HepG2 (cell line): ENCODE data around the gene TNFRSF13B.

Experiments
- ARNT ChIP-seq: fragments of 450-650 bp; IDR thresholded peaks from 2 replicates; pipeline ENCODE4 v1.6.1; 2017
- ATF3 ChIP-seq: sonication (generic); formaldehyde crosslinking; IDR thresholded peaks from 2 replicates; pipeline ENCODE4 v1.4.0; 2020; ENCODE audit warnings: missing genetic modification reagents
- CHD4 ChIP-seq: fragments of 200-600 bp; sonication (generic); IDR thresholded peaks from 2 replicates; pipeline ENCODE4 v1.7.0; 2017; ENCODE audit warnings: mild to moderate bottlenecking, low read length, borderline replicate concordance
- CREB1 ChIP-seq, 2 experiments: fragments of 450-650 bp in 1 of 2; IDR thresholded peaks; 2 replicates each; pipeline ENCODE4 v1.6.1; 2016 to 2017; ENCODE audit warnings: control low read depth in 1 of 2, mild to moderate bottlenecking in 1 of 2, missing compliant biosample characterization in 1 of 2, missing genetic modification characterization in 1 of 2
- KDM5A ChIP-seq: fragments of 200-600 bp; sonication (generic); IDR thresholded peaks from 2 replicates; pipeline ENCODE4 v1.7.0; 2018; ENCODE audit warnings: antibody characterized with exemption, mild to moderate bottlenecking, low read length, borderline replicate concordance
- POGK ChIP-seq: sonication (generic); formaldehyde crosslinking; conservative IDR thresholded peaks from 2 replicates; pipeline ENCODE4 v1.8.0; 2022; ENCODE audit warnings: mild to moderate bottlenecking, moderate library complexity, missing genetic modification reagents
- POLR2AphosphoS2 ChIP-seq: IDR thresholded peaks from 2 replicates; pipeline ENCODE4 v1.6.1; 2011; ENCODE audit warnings: low read depth, low read length, improper control_type of control experiment
- RFX5 ChIP-seq: IDR thresholded peaks from 2 replicates; pipeline ENCODE4 v1.6.1; 2011; ENCODE audit warnings: low read depth, low read length, improper control_type of control experiment
- TAF1 ChIP-seq: sonication (generic); formaldehyde crosslinking; IDR thresholded peaks from 2 replicates; pipeline ENCODE4 v1.4.0; 2020; ENCODE audit warnings: missing genetic modification reagents
- ZBTB8A ChIP-seq: sonication (generic); formaldehyde crosslinking; IDR thresholded peaks from 2 replicates; pipeline ENCODE4 v1.4.0; 2020; ENCODE audit warnings: mild to moderate bottlenecking, low read depth, missing genetic modification reagents, borderline replicate concordance
- ZNF20 ChIP-seq: sonication (generic); formaldehyde crosslinking; IDR thresholded peaks from 2 replicates; pipeline ENCODE4 v1.4.0; 2020; ENCODE audit warnings: mild to moderate bottlenecking, moderate library complexity, missing genetic modification reagents
- ZNF468 ChIP-seq: sonication (generic); formaldehyde crosslinking; IDR thresholded peaks from 2 replicates; pipeline ENCODE4 v1.8.0; 2022; ENCODE audit warnings: mild to moderate bottlenecking, moderate library complexity, missing genetic modification reagents
- TF ChIP-seq, protein P1 (sequence below): sonication (generic); formaldehyde crosslinking; IDR thresholded peaks from 2 replicates; pipeline ENCODE4 v1.4.0; 2020; ENCODE audit warnings: missing genetic modification reagents
- TF ChIP-seq, protein P2 (sequence below): sonication (generic); formaldehyde crosslinking; IDR thresholded peaks from 2 replicates; pipeline ENCODE4 v1.5.0; 2020; ENCODE audit warnings: mild to moderate bottlenecking, missing genetic modification reagents, moderate library complexity

DNA sequence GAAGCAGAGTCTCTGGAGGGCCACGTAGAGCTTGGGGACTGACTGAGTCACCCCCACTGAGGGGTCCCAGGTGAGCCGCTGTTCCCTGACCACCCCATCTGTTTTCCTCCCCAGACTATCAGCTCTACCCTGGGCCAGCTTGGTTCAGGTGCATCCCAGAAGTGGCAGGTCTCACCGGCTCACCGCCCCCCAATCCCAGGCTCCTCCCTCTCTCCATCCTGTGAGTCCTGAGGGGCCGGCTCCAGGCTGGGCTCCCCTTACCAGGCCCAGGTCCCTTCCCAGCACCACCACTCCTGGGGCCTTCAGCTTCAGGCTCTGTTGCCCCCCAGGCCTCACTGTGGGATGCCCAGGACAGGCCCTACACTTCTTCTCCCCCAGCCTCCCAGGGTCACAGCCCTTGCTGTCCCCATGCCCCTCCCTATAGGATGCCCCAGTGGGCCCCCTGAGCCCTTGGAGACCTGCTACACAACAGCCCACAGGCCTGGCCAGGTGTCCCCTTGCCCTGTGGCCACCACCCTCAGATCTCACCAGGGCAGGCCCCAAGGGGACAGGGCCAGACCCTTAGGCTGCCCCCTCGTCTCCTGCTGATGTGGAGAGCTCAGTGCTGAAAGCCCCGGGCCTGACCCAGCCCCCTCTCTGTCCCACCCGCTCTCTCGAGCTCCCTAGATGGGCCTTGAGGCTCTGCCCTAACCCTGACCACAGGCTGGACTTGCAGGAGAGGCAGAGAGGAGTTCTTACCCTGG lies 40.4 kb downstream of the TNFRSF13B start:
- TF ChIP-seq TAF1 (CRISPR knock-in tag) (no peak), KDM5A (no peak), CREB1 (IDR thresholded peaks at IDR 0.05) (no peak), CREB1 (CRISPR knock-in tag; IDR thresholded peaks at IDR 0.05) (no peak), ZNF20 (CRISPR knock-in tag) (no peak), CHD4 (no peak), ARNT (no peak), ATF3 (no peak), ZBTB8A (no peak), RFX5 (no peak), POLR2AphosphoS2 (no peak), POGK (CRISPR knock-in tag) (no peak), ZNF468 (no peak)
- TF ChIP-seq, protein P1, sequence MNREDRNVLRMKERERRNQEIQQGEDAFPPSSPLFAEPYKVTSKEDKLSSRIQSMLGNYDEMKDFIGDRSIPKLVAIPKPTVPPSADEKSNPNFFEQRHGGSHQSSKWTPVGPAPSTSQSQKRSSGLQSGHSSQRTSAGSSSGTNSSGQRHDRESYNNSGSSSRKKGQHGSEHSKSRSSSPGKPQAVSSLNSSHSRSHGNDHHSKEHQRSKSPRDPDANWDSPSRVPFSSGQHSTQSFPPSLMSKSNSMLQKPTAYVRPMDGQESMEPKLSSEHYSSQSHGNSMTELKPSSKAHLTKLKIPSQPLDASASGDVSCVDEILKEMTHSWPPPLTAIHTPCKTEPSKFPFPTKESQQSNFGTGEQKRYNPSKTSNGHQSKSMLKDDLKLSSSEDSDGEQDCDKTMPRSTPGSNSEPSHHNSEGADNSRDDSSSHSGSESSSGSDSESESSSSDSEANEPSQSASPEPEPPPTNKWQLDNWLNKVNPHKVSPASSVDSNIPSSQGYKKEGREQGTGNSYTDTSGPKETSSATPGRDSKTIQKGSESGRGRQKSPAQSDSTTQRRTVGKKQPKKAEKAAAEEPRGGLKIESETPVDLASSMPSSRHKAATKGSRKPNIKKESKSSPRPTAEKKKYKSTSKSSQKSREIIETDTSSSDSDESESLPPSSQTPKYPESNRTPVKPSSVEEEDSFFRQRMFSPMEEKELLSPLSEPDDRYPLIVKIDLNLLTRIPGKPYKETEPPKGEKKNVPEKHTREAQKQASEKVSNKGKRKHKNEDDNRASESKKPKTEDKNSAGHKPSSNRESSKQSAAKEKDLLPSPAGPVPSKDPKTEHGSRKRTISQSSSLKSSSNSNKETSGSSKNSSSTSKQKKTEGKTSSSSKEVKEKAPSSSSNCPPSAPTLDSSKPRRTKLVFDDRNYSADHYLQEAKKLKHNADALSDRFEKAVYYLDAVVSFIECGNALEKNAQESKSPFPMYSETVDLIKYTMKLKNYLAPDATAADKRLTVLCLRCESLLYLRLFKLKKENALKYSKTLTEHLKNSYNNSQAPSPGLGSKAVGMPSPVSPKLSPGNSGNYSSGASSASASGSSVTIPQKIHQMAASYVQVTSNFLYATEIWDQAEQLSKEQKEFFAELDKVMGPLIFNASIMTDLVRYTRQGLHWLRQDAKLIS (CRISPR knock-in tag), result no peak
- TF ChIP-seq, protein P2, sequence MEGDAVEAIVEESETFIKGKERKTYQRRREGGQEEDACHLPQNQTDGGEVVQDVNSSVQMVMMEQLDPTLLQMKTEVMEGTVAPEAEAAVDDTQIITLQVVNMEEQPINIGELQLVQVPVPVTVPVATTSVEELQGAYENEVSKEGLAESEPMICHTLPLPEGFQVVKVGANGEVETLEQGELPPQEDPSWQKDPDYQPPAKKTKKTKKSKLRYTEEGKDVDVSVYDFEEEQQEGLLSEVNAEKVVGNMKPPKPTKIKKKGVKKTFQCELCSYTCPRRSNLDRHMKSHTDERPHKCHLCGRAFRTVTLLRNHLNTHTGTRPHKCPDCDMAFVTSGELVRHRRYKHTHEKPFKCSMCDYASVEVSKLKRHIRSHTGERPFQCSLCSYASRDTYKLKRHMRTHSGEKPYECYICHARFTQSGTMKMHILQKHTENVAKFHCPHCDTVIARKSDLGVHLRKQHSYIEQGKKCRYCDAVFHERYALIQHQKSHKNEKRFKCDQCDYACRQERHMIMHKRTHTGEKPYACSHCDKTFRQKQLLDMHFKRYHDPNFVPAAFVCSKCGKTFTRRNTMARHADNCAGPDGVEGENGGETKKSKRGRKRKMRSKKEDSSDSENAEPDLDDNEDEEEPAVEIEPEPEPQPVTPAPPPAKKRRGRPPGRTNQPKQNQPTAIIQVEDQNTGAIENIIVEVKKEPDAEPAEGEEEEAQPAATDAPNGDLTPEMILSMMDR (CRISPR knock-in tag), result no peak
